Measurements from ENCODE around the gene CEND1.

The CEND1 gene

GRCh38 chr11:777288-778255 is 12.3 kb downstream of the CEND1 start, which contains the start of gene GATD1:
Gene GATD1, minus strand, starts transcription at chr11:777487. Its CDS starts 25 bp downstream, at chr11:777462.
- peak; percentile 95 for DNase-seq (ENCODE audit: low spot score)

- no peak for DNase-seq (ENCODE audit: low spot score)
These were observed 13.2 kb downstream of the CEND1 start for GRCh38 chr11:776561-777287.

GRCh38 chr11:776263-776560 is 13.7 kb downstream of the CEND1 start:
- no peak for DNase-seq (ENCODE audit: low spot score)

- DNase-seq (ENCODE audit: low spot score) = no peak
These were observed 14.9 kb downstream of the CEND1 start for GRCh38 chr11:774873-775592.

- no peak for DNase-seq (ENCODE audit: low spot score)
These were observed 16.1 kb downstream of the CEND1 start for GRCh38 chr11:773830-774229.

GRCh38 chr11:773425-773824 is 16.5 kb downstream of the CEND1 start:
- DNase-seq (ENCODE audit: low spot score) = no peak

GRCh38 chr11:772429-773390 is 17.2 kb downstream of the CEND1 start:
- DNase-seq (ENCODE audit: low spot score) = no peak

GRCh38 chr11:771617-772204 is 18.2 kb downstream of the CEND1 start:
- no peak for DNase-seq (ENCODE audit: low spot score)

- no peak for DNase-seq (ENCODE audit: low spot score)
These were observed 19.0 kb downstream of the CEND1 start for GRCh38 chr11:770642-771616.

GRCh38 chr11:769887-770641 is 19.8 kb downstream of the CEND1 start:
- DNase-seq (ENCODE audit: low spot score) = no peak

- no peak for DNase-seq (ENCODE audit: low spot score)
These were observed 22.7 kb downstream of the CEND1 start for GRCh38 chr11:767238-767637.

- DNase-seq (ENCODE audit: low spot score) = no peak
These were observed 23.0 kb downstream of the CEND1 start for GRCh38 chr11:766936-767210.

GRCh38 chr11:766106-766935 is 23.6 kb downstream of the CEND1 start:
- DNase-seq (ENCODE audit: low spot score) = no peak

GRCh38 chr11:765802-766091 is 24.1 kb downstream of the CEND1 start:
- no peak for DNase-seq (ENCODE audit: low spot score)

GRCh38 chr11:765025-765801 is 24.7 kb downstream of the CEND1 start:
- peak; percentile 60 for DNase-seq (ENCODE audit: low spot score)

- no peak for DNase-seq (ENCODE audit: low spot score)
These were observed 25.4 kb downstream of the CEND1 start for GRCh38 chr11:764322-765024.
